ENCODE measurements around the gene PCGF5. TPM values are rescaled to one million over a fixed set of nuclear protein-coding genes. Genes with fewer than 3 reads are reported as not detected.
A peak's percentile ranks its signal among the peaks of the same experiment; 100 is the strongest.
"Not testable (repeated sequence)": the region's sequence is repeated elsewhere in the genome, so short reads cannot be mapped to it uniquely, and the experiment has no call there.

The PCGF5 gene
- total RNA-seq, 2 donors from 2014 or later, result 66.7 to 86.8 TPM

GRCh38 chr10:91299999-91300575 is 79.6 kb downstream of the PCGF5 start:
- ATAC-seq, result no peak
- no peaks in the 10 kb centered on the region for H3K9me3 ChIP-seq (ENCODE audit: control insufficient read depth, low read length, poor library complexity, severe bottlenecking)
- H3K4me3 Mint-ChIP-seq, result no peak overlapping the region
- no peak overlapping the region for H3K27ac Mint-ChIP-seq
- H3K4me1 Mint-ChIP-seq, result peaks cover 10% of the 10 kb centered on the region
- H3K27me3 Mint-ChIP-seq, result peaks cover 10% of the 10 kb centered on the region
- H3K36me3 Mint-ChIP-seq (ENCODE audit: low read depth), result no peaks in the 10 kb centered on the region
- no peak for DNase-seq

- not testable (repeated sequence) for DNase-seq; ATAC-seq; H3K27ac Mint-ChIP-seq; H3K9me3 ChIP-seq (ENCODE audit: control insufficient read depth, low read length, poor library complexity, severe bottlenecking); H3K4me3 Mint-ChIP-seq; H3K27me3 Mint-ChIP-seq; H3K36me3 Mint-ChIP-seq (ENCODE audit: low read depth); H3K4me1 Mint-ChIP-seq
These were observed 82.5 kb downstream of the PCGF5 start for GRCh38 chr10:91302946-91303345.

- H3K36me3 Mint-ChIP-seq (ENCODE audit: low read depth); H3K4me1 Mint-ChIP-seq; H3K9me3 ChIP-seq (ENCODE audit: control insufficient read depth, low read length, poor library complexity, severe bottlenecking); H3K27ac Mint-ChIP-seq; DNase-seq; H3K4me3 Mint-ChIP-seq; ATAC-seq: not testable (repeated sequence)
- H3K27me3 Mint-ChIP-seq, result peaks cover 22% of the 10 kb centered on the region
These were observed 85.5 kb downstream of the PCGF5 start for GRCh38 chr10:91305979-91306378.

GRCh38 chr10:91307489-91307888 is 87.0 kb downstream of the PCGF5 start:
- H3K4me3 Mint-ChIP-seq, result no peak overlapping the region
- H3K27ac Mint-ChIP-seq, result no peak overlapping the region
- no peaks in the 10 kb centered on the region for H3K9me3 ChIP-seq (ENCODE audit: control insufficient read depth, low read length, poor library complexity, severe bottlenecking)
- DNase-seq (no peak), ATAC-seq (no peak)
- H3K36me3 Mint-ChIP-seq (ENCODE audit: low read depth), result peaks cover 2% of the 10 kb centered on the region
- H3K27me3 Mint-ChIP-seq, result peaks cover 33% of the 10 kb centered on the region
- no peaks in the 10 kb centered on the region for H3K4me1 Mint-ChIP-seq

- H3K9me3 ChIP-seq (ENCODE audit: control insufficient read depth, low read length, poor library complexity, severe bottlenecking), result no peaks in the 10 kb centered on the region
- DNase-seq, result no peak
- Mint-ChIP-seq H3K4me3 (no peak overlapping the region), H3K4me1 (peaks cover 4% of the 10 kb centered on the region), H3K36me3 (ENCODE audit: low read depth) (peaks cover 2% of the 10 kb centered on the region), H3K27me3 (peaks cover 41% of the 10 kb centered on the region), H3K27ac (no peak overlapping the region)
- no peak for ATAC-seq
These were observed 89.2 kb downstream of the PCGF5 start for GRCh38 chr10:91309711-91310110.

- H3K27me3 Mint-ChIP-seq, result peaks cover 41% of the 10 kb centered on the region
- ATAC-seq (no peak), DNase-seq (no peak)
- no peak overlapping the region for H3K27ac Mint-ChIP-seq
- peaks cover 2% of the 10 kb centered on the region for H3K36me3 Mint-ChIP-seq (ENCODE audit: low read depth)
- no peaks in the 10 kb centered on the region for H3K9me3 ChIP-seq (ENCODE audit: control insufficient read depth, low read length, poor library complexity, severe bottlenecking)
- no peak overlapping the region for H3K4me3 Mint-ChIP-seq
- H3K4me1 Mint-ChIP-seq, result peaks cover 4% of the 10 kb centered on the region
These were observed 91.3 kb downstream of the PCGF5 start for GRCh38 chr10:91311601-91312381.

- no peak overlapping the region for H3K27ac Mint-ChIP-seq
- H3K36me3 Mint-ChIP-seq (ENCODE audit: low read depth), result peaks cover 2% of the 10 kb centered on the region
- no peak for ATAC-seq
- DNase-seq, result no peak
- no peaks in the 10 kb centered on the region for H3K9me3 ChIP-seq (ENCODE audit: control insufficient read depth, low read length, poor library complexity, severe bottlenecking)
- H3K4me1 Mint-ChIP-seq, result peaks cover 4% of the 10 kb centered on the region
- H3K27me3 Mint-ChIP-seq, result peaks cover 41% of the 10 kb centered on the region
- H3K4me3 Mint-ChIP-seq, result no peak overlapping the region
These were observed 91.9 kb downstream of the PCGF5 start for GRCh38 chr10:91312382-91312733.

GRCh38 chr10:91313796-91314485 is 93.5 kb downstream of the PCGF5 start:
- Mint-ChIP-seq H3K36me3 (ENCODE audit: low read depth) (peaks cover 2% of the 10 kb centered on the region), H3K27ac (peak overlapping the region; percentile 43), H3K4me1 (peaks cover 4% of the 10 kb centered on the region), H3K4me3 (no peak overlapping the region), H3K27me3 (peaks cover 36% of the 10 kb centered on the region)
- DNase-seq (no peak), ATAC-seq (peak; percentile 48)
- no peaks in the 10 kb centered on the region for H3K9me3 ChIP-seq (ENCODE audit: control insufficient read depth, low read length, poor library complexity, severe bottlenecking)

- H3K9me3 ChIP-seq (ENCODE audit: control insufficient read depth, low read length, poor library complexity, severe bottlenecking), result no peaks in the 10 kb centered on the region
These were observed 96.0 kb downstream of the PCGF5 start for GRCh38 chr10:91316486-91316885.

GRCh38 chr10:91317541-91317940 is 97.1 kb downstream of the PCGF5 start:
- no peaks in the 10 kb centered on the region for H3K36me3 Mint-ChIP-seq (ENCODE audit: low read depth)
- peaks cover 13% of the 10 kb centered on the region for H3K27me3 Mint-ChIP-seq
- no peaks in the 10 kb centered on the region for H3K9me3 ChIP-seq (ENCODE audit: control insufficient read depth, low read length, poor library complexity, severe bottlenecking)
- no peak for ATAC-seq
- H3K4me1 Mint-ChIP-seq, result peaks cover 4% of the 10 kb centered on the region
- H3K27ac Mint-ChIP-seq, result no peak overlapping the region
- H3K4me3 Mint-ChIP-seq, result no peak overlapping the region
- no peak for DNase-seq

More at GRCh38 chr10:91316486-91316885, 96.0 kb downstream of the PCGF5 start:
- H3K4me1 Mint-ChIP-seq, result peaks cover 4% of the 10 kb centered on the region
- DNase-seq (no peak), ATAC-seq (no peak)
- H3K27me3 Mint-ChIP-seq, result peaks cover 21% of the 10 kb centered on the region
- H3K4me3 Mint-ChIP-seq, result no peak overlapping the region
- H3K36me3 Mint-ChIP-seq (ENCODE audit: low read depth), result peaks cover 2% of the 10 kb centered on the region
- H3K27ac Mint-ChIP-seq, result no peak overlapping the region

- Mint-ChIP-seq H3K4me1 (peaks cover under 1% of the 10 kb centered on the region), H3K27ac (no peak overlapping the region), H3K27me3 (peaks cover 7% of the 10 kb centered on the region), H3K4me3 (no peak overlapping the region), H3K36me3 (ENCODE audit: low read depth) (no peaks in the 10 kb centered on the region)
- H3K9me3 ChIP-seq (ENCODE audit: control insufficient read depth, low read length, poor library complexity, severe bottlenecking), result no peaks in the 10 kb centered on the region
- ATAC-seq (no peak), DNase-seq (no peak)
These were observed 98.9 kb downstream of the PCGF5 start for GRCh38 chr10:91319336-91319735.

GRCh38 chr10:91323293-91323905 is 102.9 kb downstream of the PCGF5 start:
- not testable (repeated sequence) for H3K4me1 Mint-ChIP-seq; H3K9me3 ChIP-seq (ENCODE audit: control insufficient read depth, low read length, poor library complexity, severe bottlenecking); DNase-seq; H3K36me3 Mint-ChIP-seq (ENCODE audit: low read depth); H3K4me3 Mint-ChIP-seq; H3K27me3 Mint-ChIP-seq; ATAC-seq; H3K27ac Mint-ChIP-seq

GRCh38 chr10:91328320-91328984 is 108.0 kb downstream of the PCGF5 start:
- no peak overlapping the region for H3K27ac Mint-ChIP-seq

More at GRCh38 chr10:91328320-91328984, 108.0 kb downstream of the PCGF5 start:
- H3K4me1 Mint-ChIP-seq, result no peaks in the 10 kb centered on the region
- no peak overlapping the region for H3K4me3 Mint-ChIP-seq
- H3K9me3 ChIP-seq (ENCODE audit: control insufficient read depth, low read length, poor library complexity, severe bottlenecking), result no peaks in the 10 kb centered on the region
- H3K36me3 Mint-ChIP-seq (ENCODE audit: low read depth), result no peaks in the 10 kb centered on the region
- DNase-seq (no peak), ATAC-seq (no peak)
- H3K27me3 Mint-ChIP-seq, result peaks cover 13% of the 10 kb centered on the region

Data from T-helper 17 cell (primary cell).